Prostate gland (tissue), 2 donors: ENCODE results near the gene PRDM11.

Source experiments
- POLR2A ChIP-seq: fragments of 450-650 bp; IDR thresholded peaks from one replicate; pipeline ENCODE4 v1.6.1; 2016; ENCODE audit warnings: antibody characterized with exemption, mild to moderate bottlenecking
- POLR2AphosphoS5 ChIP-seq: sonication (generic); formaldehyde crosslinking; IDR thresholded peaks from one replicate; pipeline ENCODE4 v1.6.1; 2017; ENCODE audit warnings: antibody characterized with exemption
- TF ChIP-seq, protein P1 (sequence below), 4 experiments: fragments of 200-600 bp in 2 of 4; fragments of 450-650 bp in 2 of 4; sonication (generic) in 2 of 4; IDR thresholded peaks; 1 replicate in 3 of 4; 2 replicates in 1 of 4; pipeline ENCODE4 v1.5.1; 2016 to 2019; ENCODE audit warnings: antibody characterized with exemption in 4 of 4, mild to moderate bottlenecking in 2 of 4, moderate library complexity in 2 of 4

DNA sequence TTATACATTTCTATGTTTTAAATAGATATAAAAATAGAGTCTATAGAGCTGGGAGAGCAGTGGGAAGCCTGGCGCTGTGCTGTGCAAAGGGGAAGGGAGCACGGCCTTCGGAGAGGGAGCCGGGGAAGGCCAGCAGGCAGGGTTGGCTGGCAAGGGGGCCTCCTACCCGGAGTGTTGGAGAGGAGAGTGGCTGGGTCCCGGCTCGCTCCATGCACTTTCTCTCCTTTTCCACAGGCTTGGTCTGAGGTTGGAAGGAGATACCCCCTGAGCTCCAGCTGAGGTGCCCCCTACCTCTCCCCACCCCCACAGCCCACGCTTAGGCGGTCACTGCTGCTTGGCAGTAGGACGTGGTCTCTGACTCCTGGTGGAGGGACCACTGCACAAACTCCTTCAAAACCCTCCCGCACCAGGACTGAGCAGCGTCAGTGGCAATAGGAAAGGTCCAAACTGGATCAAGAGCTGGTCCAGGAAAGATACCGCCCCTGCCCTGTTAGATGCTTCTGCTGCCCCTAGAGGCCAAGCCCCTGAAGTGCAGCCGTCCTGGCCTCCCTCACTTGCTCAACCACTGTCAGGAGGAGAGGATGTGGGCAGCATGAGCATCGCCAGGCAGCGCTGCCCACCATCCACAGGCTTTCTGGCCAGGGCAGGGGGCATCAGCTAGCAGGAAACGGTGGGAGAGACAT, 86.8 kb downstream of the PRDM11 start:
- TF ChIP-seq, protein P1, sequence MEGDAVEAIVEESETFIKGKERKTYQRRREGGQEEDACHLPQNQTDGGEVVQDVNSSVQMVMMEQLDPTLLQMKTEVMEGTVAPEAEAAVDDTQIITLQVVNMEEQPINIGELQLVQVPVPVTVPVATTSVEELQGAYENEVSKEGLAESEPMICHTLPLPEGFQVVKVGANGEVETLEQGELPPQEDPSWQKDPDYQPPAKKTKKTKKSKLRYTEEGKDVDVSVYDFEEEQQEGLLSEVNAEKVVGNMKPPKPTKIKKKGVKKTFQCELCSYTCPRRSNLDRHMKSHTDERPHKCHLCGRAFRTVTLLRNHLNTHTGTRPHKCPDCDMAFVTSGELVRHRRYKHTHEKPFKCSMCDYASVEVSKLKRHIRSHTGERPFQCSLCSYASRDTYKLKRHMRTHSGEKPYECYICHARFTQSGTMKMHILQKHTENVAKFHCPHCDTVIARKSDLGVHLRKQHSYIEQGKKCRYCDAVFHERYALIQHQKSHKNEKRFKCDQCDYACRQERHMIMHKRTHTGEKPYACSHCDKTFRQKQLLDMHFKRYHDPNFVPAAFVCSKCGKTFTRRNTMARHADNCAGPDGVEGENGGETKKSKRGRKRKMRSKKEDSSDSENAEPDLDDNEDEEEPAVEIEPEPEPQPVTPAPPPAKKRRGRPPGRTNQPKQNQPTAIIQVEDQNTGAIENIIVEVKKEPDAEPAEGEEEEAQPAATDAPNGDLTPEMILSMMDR (IDR thresholded peaks at IDR 0.05) = peak; percentile 52 to 66 (median 59)
- TF ChIP-seq POLR2A = no peak
- no peak for TF ChIP-seq POLR2AphosphoS5
